Neural crest cell (in vitro differentiated cells): ENCODE results near the gene AGPS. TPM values are rescaled to one million over a fixed set of nuclear protein-coding genes. Genes with fewer than 3 reads are reported as not detected.

Experiments
- DNase-seq: peaks from one replicate; pipeline ENCODE4 v3.0.0; 2021; ENCODE audit warnings: low read depth, mixed read lengths, low spot score
- H3K27ac Mint-ChIP-seq: one replicate; pipeline ENCODE4 v1.8.0; 2021; ENCODE audit warnings: mild to moderate bottlenecking, mixed read lengths; ENCODE audit not compliant: unreplicated experiment
- H3K27me3 Mint-ChIP-seq: 2 replicates; pipeline ENCODE4 v1.8.0; 2021; ENCODE audit warnings: low read depth, mild to moderate bottlenecking, mixed read lengths
- H3K36me3 Mint-ChIP-seq: 2 replicates; pipeline ENCODE4 v1.8.0; 2021; ENCODE audit warnings: low read depth, mild to moderate bottlenecking, mixed read lengths
- H3K4me1 Mint-ChIP-seq: 2 replicates; pipeline ENCODE4 v1.8.0; 2021; ENCODE audit warnings: mixed read lengths
- H3K4me3 Mint-ChIP-seq: one replicate; pipeline ENCODE4 v1.8.0; 2021; ENCODE audit warnings: mild to moderate bottlenecking, mixed read lengths
- H3K9me3 Mint-ChIP-seq: 2 replicates; pipeline ENCODE4 v1.8.0; 2021; ENCODE audit warnings: mixed read lengths
- long read RNA-seq: library from polyadenylated mRNA; unstranded; transcript quantifications from one replicate; pipeline ENCODE4 v2.0.0, GENCODE V29; 2020
- total RNA-seq: library from RNA; stranded (reverse); gene quantifications from 2 replicates; pipeline ENCODE4 v1.2.1, GENCODE V29; 2021
- TF ChIP-seq, protein P1 (sequence below): fragments of 200-600 bp; sonication (generic); conservative IDR thresholded peaks from 2 replicates; pipeline ENCODE4 v1.5.0; 2021; ENCODE audit warnings: antibody characterized with exemption, mild to moderate bottlenecking

Gene AGPS
- total RNA-seq: 49.3 and 51.5 TPM in 2 replicates
- long read RNA-seq, full-length matches to known transcripts: 3 of 12 reads
- long read RNA-seq, partial matches to known transcripts: 5 of 12 reads
- long read RNA-seq, other reads (novel, unspliced or antisense): 4 of 12 reads

DNA sequence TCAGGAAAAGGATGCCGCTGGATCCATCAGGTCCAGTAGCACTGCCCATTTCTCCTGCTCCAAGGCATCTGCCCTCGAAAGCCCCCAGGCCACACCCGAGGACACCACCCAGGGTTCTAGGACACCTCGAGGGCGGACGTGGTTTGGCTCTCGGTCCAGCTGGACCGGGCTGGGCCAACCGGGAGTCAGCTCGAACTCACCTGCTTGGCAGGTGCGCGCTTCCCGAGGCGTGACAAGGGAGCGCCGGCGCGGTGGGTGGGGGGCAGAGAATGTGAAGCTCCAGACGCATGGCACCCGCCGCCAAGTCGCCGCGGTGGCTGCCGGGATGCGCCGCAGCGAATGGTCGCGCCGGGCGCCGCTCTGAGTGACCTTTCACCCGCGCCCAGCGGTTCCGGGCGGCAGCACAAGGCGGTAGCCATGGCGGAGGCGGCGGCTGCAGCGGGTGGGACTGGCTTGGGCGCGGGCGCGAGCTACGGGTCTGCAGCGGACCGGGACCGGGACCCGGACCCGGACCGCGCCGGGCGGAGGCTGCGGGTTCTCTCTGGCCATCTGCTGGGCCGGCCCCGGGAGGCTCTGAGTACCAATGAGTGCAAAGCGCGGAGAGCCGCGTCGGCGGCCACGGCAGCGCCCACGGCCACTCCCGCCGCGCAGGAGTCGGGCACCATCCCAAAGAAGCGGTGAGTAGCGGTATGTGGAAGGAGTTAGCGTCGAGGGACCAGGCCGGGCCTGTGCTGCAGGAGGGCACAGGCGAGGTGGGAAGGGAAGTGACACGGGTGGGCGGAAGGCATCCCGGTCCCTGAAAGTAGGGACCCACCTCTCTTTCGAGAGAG lies at the start of gene AGPS:
TSS of gene AGPS (plus strand) at position 401 of the 830 bp plus-strand sequence. CDS start at position 418, 17 bp downstream.
- H3K9me3 Mint-ChIP-seq: no peaks in the 10 kb centered on the region
- peak; percentile 62 for DNase-seq
- H3K36me3 Mint-ChIP-seq: peaks cover 3% of the 10 kb centered on the region
- TF ChIP-seq, protein P1, sequence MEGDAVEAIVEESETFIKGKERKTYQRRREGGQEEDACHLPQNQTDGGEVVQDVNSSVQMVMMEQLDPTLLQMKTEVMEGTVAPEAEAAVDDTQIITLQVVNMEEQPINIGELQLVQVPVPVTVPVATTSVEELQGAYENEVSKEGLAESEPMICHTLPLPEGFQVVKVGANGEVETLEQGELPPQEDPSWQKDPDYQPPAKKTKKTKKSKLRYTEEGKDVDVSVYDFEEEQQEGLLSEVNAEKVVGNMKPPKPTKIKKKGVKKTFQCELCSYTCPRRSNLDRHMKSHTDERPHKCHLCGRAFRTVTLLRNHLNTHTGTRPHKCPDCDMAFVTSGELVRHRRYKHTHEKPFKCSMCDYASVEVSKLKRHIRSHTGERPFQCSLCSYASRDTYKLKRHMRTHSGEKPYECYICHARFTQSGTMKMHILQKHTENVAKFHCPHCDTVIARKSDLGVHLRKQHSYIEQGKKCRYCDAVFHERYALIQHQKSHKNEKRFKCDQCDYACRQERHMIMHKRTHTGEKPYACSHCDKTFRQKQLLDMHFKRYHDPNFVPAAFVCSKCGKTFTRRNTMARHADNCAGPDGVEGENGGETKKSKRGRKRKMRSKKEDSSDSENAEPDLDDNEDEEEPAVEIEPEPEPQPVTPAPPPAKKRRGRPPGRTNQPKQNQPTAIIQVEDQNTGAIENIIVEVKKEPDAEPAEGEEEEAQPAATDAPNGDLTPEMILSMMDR: peak; percentile 39
- peak within 1 kb of the TSS; percentile 92 for H3K27ac Mint-ChIP-seq
- H3K27me3 Mint-ChIP-seq: no peaks in the 10 kb centered on the region
- peak within 1 kb of the TSS; percentile 97 for H3K4me3 Mint-ChIP-seq
- peaks cover 35% of the 10 kb centered on the region for H3K4me1 Mint-ChIP-seq

GRCh38 chr2:177343773-177344172 lies 48.8 kb upstream of the AGPS start:
- no peak overlapping the region for H3K27ac Mint-ChIP-seq
- no peak overlapping the region for H3K4me3 Mint-ChIP-seq
- no peak for DNase-seq
- no peaks in the 10 kb centered on the region for H3K9me3 Mint-ChIP-seq
- H3K36me3 Mint-ChIP-seq: no peaks in the 10 kb centered on the region
- TF ChIP-seq, protein P1: no peak
- H3K4me1 Mint-ChIP-seq: peaks cover 3% of the 10 kb centered on the region
- no peaks in the 10 kb centered on the region for H3K27me3 Mint-ChIP-seq

DNA sequence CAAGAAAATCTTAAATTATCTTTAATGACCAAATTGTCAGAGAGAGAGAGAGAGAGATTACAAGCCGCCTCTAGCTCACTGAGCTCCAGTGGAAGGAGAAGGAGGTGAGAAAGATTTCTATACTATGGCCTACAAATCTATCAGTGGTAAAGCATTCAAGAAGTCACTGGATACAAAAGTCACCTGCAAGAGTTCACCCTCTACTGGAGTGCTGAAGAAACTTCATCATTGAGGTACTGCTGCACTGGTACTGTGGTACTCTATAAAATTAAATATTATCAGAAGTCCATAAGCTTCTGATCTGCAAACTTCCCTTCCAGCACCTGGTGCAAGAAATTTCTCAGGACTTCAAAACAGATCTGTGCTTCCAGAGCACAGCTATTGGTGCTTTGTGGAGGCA lies 48.3 kb upstream of the AGPS start:
- TF ChIP-seq, protein P1: peak; percentile 10
- Mint-ChIP-seq H3K9me3 (no peaks in the 10 kb centered on the region), H3K4me1 (peaks cover 3% of the 10 kb centered on the region), H3K27ac (no peak overlapping the region), H3K27me3 (no peaks in the 10 kb centered on the region), H3K36me3 (no peaks in the 10 kb centered on the region), H3K4me3 (no peak overlapping the region)
- no peak for DNase-seq

DNA sequence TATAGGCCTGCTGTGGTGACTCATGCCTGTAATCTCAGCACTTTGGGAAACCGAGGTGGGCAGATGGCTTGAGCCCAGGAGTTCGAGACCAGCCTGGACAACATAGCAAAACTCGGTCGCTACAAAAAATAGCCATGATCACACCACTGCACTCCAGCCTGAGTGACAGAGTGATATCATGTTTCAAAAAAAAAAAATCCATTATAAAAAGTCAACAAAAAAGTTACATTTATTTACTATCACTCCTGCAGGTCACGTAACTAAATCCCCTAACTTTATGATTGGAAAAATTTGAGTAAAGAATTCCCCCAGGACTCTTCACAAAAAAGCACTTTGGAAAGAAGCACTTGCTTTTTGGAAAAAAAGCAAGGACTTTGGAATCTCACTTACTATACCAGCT lies 46.4 kb upstream of the AGPS start:
- H3K27me3 Mint-ChIP-seq: no peaks in the 10 kb centered on the region
- no peak overlapping the region for H3K27ac Mint-ChIP-seq
- TF ChIP-seq, protein P1: no peak
- no peak for DNase-seq
- H3K4me3 Mint-ChIP-seq: no peak overlapping the region
- no peaks in the 10 kb centered on the region for H3K36me3 Mint-ChIP-seq
- no peaks in the 10 kb centered on the region for H3K9me3 Mint-ChIP-seq
- peaks cover 3% of the 10 kb centered on the region for H3K4me1 Mint-ChIP-seq

DNA sequence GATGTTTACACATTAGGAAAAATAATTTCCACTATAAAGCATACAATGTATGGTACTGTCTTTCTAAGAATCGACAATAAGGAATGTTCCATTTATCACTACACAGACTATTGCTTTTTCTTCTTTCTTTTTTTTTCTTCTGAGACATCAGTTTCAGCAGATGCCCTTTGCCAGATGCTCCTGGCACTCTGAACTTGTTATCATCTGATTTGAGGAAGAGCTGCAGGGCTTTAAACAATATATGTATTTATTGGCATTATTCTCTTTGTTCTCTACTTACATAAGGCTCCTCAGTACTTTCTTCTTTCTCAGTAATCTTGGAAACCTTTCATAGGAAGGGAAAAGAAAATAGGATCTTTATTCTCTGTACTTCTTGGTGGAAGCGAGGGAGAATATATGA lies 45.0 kb upstream of the AGPS start:
- Mint-ChIP-seq H3K27ac (no peak overlapping the region), H3K9me3 (no peaks in the 10 kb centered on the region), H3K4me1 (peaks cover 3% of the 10 kb centered on the region), H3K27me3 (no peaks in the 10 kb centered on the region), H3K4me3 (no peak overlapping the region), H3K36me3 (no peaks in the 10 kb centered on the region)
- DNase-seq: no peak
- TF ChIP-seq, protein P1: no peak
